NCI-H2107 (cell line): Measurements from ENCODE around the gene TM7SF2.

Experiments
- DNase-seq: peaks from one replicate; lab custom pipeline; 2025; lab: John Stamatoyannopoulos, UW

The TM7SF2 gene

GRCh38 chr11:65111744-65112545 is at the start of gene TM7SF2:
Gene TM7SF2, plus strand, starts transcription at chr11:65111872. Its CDS starts 144 bp downstream, at chr11:65112016.
- peak; percentile 92 for DNase-seq

GRCh38 chr11:65063532-65063931 is 48.1 kb upstream of the TM7SF2 start:
- DNase-seq, result no peak

- no peak for DNase-seq
Observed at GRCh38 chr11:65064847-65065240, 46.8 kb upstream of the TM7SF2 start.

DNA sequence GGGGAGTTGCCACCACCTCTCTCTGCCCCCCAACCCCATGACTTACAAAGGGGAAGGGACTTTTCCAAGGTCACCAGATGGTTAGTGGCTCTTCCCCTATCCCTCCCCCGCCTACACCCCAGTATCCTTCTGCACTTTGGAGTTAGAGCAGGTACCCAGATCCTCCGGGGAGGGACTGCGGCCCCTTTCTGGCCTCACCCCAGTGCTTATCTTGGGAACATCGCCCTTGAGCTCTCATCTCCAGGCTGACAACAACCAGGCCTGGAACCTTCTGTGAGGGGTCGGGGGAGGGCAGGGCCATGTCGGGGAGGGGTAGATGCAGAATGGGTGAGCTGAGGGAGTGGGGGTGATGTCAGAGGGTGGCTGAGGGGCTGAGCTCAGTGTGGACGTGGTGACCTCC is 45.8 kb upstream of the TM7SF2 start:
- DNase-seq, result no peak

DNA sequence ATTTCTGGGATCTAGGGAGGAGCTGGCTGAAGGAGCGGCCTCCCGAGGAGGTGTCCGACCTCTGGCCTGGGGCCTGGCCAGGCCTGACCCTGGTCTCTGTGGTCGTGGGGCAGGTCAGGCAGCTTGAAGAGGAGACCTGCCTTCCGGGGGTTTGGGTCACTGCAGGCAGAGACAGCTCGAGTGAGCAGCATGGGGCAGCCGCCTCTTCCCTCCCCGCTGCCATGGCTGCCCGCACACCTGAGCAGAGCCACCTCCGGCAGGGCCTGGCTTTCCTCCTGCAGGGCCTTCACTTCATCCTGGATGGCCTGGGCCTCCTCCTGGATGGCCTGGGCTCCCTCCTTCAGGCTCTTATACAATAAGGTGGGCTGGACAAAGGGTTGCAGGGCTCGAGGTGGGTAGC is 45.4 kb upstream of the TM7SF2 start:
- no peak for DNase-seq

- DNase-seq, result peak; percentile 81
Observed at GRCh38 chr11:65066805-65067291, 44.8 kb upstream of the TM7SF2 start.

DNA sequence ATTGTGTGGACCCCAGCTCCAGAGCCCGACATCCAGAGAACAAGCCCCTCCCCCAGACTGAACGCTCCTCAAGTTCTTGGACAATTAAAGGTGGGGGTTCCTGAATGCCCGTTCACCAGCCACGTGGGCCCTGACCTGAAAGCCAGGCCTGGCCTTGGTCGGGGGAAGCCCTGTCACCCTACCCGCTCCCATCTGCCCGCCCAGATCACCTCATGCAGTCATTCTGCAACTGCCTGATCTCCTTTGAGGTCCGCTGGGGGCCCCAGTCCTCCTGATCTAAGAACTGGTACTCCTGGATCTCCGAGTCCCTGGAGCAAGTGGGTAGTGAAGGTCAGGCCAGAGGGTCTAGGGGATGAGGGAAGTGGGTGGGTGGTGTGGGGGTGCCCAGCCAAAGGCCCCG is 44.2 kb upstream of the TM7SF2 start:
- DNase-seq, result no peak

GRCh38 chr11:65069217-65069616 is 42.5 kb upstream of the TM7SF2 start:
- DNase-seq, result no peak

GRCh38 chr11:65071907-65072630 is 39.6 kb upstream of the TM7SF2 start:
- no peak for DNase-seq

GRCh38 chr11:65072631-65072966 is 39.1 kb upstream of the TM7SF2 start:
- DNase-seq, result no peak

DNA sequence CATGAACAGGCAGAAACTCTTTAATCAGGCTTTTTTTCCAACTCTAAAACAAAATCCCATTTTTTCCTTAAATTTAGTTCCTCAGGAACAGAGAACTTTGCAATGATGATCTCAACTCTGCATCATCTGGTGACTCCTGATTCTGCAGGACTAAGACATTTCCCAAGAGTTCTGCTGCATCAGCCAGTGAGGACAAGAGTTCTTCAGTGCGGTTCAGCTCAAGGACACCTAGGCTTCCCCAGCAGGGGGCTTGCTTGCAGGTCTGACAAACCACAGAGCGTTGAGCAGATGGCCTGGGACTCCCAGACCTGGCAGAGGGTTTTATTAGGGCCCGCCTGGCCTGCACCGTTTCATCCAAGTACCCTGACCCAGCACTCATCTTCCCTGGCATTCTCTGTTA is 34.2 kb upstream of the TM7SF2 start:
- no peak for DNase-seq

DNA sequence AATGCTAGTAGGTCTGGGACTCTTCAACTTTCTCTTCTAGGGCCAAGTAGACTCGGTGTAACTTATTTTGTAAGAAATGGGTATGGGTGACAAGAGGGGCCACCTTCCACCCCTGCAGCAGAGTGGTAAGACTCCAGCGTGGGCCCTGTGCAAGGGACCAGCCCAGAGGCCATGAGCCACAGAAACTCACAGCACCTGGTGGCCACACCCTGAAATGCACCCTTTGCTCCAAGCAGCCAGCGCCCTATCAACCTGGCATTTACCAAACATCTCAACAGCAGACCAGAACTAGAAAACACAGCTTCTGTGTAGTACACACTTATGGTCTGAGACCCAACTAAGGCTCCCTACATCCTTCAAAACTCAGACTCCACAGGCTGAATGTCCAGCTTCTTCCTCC is 33.5 kb upstream of the TM7SF2 start:
- DNase-seq, result no peak

- DNase-seq, result no peak
Observed at GRCh38 chr11:65078786-65079342, 32.8 kb upstream of the TM7SF2 start.

- no peak for DNase-seq
Observed at GRCh38 chr11:65083134-65083833, 28.4 kb upstream of the TM7SF2 start.

- DNase-seq, result peak; percentile 95
Observed at GRCh38 chr11:65083834-65084597, 27.7 kb upstream of the TM7SF2 start, which contains the start of the genes CDCA5 and ZFPL1. Gene CDCA5, minus strand, starts transcription at chr11:65084040. Its CDS starts 62 bp downstream, at chr11:65083978. Gene ZFPL1, plus strand, starts transcription at chr11:65084222. Its CDS starts 477 bp downstream, at chr11:65084699.

DNA sequence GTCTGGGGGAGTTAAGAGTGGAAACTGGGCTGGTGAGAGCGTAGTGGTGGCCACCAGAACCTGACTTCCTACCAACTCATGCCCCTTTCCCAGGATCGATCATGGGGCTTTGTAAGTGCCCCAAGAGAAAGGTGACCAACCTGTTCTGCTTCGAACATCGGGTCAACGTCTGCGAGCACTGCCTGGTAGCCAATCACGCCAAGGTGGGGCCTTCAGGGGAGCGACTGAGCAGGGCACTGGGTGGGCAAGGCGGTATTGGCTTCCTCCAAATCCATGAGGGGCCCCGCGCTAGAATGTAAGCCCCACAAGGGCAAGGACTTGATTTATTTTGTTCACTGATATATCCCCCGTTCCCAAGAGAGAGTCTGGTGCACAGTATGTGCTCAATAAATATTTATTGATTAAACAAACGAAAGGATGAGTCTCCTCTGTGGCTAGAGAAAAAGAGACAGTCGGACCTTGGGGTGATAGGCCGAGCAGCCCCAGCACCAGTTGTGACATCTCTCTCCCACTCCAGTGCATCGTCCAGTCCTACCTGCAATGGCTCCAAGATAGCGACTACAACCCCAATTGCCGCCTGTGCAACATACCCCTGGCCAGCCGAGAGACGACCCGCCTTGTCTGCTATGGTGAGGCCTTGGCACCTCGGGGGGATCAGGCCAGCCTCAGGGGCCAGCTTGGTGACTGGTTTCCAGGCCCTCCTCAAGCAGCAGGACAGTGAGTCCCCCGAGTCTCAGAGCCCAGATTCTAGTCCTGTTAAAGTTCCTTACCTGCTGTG is 26.9 kb upstream of the TM7SF2 start:
- no peak for DNase-seq

DNA sequence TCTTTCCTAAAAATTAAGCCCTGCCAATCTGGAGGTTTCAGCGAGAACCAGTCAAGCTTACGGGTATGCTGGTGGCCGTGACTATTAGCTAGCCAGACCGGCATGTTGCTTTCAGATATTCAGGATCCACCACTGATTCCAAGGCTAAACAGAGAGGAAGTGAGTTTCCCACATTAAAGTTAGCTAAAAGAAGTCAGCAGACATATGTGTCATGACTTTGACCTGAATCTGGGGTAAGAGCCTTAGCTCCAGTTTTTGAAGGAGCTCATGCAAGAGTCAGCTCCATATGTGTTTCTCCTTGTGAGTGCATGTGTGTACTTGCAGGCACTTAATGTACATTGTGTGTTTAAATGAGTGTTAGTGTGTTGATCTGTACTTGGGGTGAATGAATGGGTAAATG is 26.2 kb upstream of the TM7SF2 start:
- DNase-seq, result no peak

GRCh38 chr11:65086809-65087208 is 24.9 kb upstream of the TM7SF2 start:
- no peak for DNase-seq

- DNase-seq, result no peak
Observed at GRCh38 chr11:65087216-65087615, 24.5 kb upstream of the TM7SF2 start.

GRCh38 chr11:65087827-65088226 is 23.8 kb upstream of the TM7SF2 start:
- no peak for DNase-seq

GRCh38 chr11:65089621-65090020 is 22.1 kb upstream of the TM7SF2 start:
- no peak for DNase-seq
